HG02642 (cell line): ENCODE data around the gene NUP62.
A peak's percentile ranks its signal among the peaks of the same experiment; 100 is the strongest.

Experiments
- ATAC-seq: cut with Tn5 transposase; IDR thresholded peaks from one replicate; pipeline ENCODE4 v1.9.1; 2021; ENCODE audit warnings: mild to moderate bottlenecking; ENCODE audit not compliant: unreplicated experiment, poor library complexity

NUP62 gene

GRCh38 chr19:49884109-49884508 lies 45.2 kb downstream of the NUP62 start:
- ATAC-seq = no peak

DNA sequence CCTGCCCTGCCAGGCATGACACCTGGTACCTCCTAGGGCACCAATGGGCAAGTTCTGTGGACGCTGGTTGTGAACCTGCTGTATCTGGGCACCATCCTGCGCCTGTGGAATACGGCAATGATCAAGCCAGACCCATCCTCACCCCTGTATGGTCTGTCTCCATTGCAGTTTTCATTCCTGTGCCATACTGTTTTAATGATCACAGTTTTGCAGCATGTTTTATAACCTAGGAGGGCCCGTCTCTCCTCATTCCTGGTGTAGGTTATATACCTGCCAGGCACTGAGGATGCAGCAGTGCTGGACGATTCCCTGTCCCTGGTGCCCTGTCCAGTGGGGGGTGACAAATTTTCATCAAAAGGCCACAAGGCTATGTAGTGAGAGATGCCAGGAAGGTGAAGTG lies 46.2 kb downstream of the NUP62 start:
- ATAC-seq = no peak

- no peak for ATAC-seq
These were observed 46.7 kb downstream of the NUP62 start for GRCh38 chr19:49882643-49883042.

DNA sequence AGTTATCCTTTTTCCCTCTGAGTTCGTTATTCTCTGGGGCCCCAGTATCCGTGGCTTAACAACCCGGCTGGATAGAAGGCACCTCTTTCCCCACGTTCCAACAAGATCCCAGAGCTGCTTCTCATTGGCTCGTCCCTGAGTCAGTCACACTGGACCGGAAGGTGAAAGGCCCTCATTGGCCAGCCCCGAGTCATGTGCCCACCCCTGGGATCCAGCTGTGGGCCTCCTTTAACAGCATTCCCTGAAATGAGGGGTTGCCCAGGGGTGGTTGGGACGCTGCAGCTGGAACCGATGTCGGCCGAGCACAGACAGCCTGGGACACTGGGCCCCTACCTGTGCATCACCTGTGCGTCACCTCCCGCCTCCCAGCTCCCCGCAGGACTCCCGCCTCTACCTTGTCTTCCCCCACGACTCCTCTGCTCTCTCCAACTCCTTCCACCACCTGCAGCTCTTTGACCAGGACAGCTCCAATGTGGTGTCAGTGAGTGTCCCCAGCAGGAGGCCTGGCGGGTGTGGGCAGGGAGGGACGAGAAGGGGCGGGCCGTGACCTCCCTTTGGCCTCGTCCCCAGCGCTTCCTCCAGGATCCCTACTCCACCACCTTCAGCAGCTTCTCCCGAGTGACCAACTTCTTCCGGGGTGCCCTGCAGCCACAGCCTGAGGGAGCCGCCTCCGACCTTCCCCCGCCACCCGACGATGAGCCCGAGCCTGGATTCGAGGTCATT lies 47.5 kb downstream of the NUP62 start:
- no peak for ATAC-seq

GRCh38 chr19:49881186-49881585 lies 48.1 kb downstream of the NUP62 start:
- no peak for ATAC-seq

- no peak for ATAC-seq
These were observed 49.0 kb downstream of the NUP62 start for GRCh38 chr19:49880162-49880869.

GRCh38 chr19:49879243-49879963 lies 49.9 kb downstream of the NUP62 start:
- ATAC-seq = no peak

DNA sequence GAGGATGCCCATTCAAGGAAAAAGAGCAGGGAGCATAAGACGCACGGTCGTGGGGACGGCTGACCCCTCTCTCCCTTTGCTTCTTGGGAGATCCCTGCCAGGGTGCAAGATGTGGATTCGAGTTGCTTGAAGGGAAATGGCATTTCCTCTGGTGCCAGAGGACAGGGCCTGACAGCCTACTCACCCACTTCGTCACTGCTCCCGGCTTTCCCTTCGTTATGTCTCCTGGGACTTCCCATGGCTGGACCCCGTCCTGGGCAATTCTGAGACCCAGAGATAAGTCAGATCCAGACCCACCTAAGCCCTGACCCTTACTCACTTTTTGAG lies 50.6 kb downstream of the NUP62 start:
- ATAC-seq = no peak

DNA sequence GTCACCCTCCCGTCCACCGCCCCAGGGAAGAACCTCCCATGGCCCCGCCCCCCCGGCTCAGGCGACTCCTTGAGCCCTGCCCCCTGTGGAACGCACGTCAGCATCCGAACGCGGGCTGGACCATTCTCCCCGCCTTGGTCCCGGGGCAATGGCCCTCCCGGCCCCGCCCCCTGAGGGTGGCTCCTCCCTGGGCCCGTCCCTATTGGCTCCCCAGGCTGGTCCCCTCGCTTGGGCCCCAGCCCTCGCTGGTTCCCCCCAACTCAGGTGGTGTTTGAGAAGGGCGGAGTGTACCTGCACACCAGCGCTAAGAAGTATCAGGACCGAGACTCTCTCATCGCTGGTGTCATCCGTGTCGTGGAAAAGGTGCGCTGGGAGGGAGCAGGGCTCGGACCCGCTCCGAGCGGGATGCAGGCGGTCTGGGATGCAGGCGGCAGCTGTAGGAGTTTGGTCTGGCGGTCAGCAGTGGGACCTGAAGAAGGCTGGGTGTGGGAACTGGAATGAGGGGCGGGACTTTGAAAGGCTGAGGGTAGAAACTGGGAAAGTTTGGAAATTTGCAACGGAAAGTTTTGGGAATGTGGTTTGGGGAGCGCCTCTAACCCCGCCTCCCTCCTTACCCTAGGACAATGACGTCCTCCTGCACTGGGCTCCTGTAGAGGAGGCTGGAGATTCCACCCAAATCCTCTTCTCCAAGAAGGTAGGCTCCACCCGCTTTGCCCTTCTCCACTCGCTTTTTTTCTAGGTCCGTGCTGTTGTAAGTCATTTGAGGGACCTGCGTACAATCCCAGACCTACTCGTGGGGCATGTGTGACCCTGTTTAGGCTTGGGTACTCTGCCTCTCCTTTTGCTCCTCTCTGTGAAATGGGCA lies 51.2 kb downstream of the NUP62 start:
- ATAC-seq = peak; percentile 51

- peak; percentile 61 for ATAC-seq
These were observed 52.1 kb downstream of the NUP62 start, which contains the start of the genes AKT1S1 and TBC1D17 for GRCh38 chr19:49877020-49877878. Gene AKT1S1, minus strand, starts transcription at chr19:49877355. Its CDS starts 4,060 bp downstream, at chr19:49873295. Gene TBC1D17, plus strand, starts transcription at chr19:49877702. Its CDS starts 22 bp downstream, at chr19:49877724.

DNA sequence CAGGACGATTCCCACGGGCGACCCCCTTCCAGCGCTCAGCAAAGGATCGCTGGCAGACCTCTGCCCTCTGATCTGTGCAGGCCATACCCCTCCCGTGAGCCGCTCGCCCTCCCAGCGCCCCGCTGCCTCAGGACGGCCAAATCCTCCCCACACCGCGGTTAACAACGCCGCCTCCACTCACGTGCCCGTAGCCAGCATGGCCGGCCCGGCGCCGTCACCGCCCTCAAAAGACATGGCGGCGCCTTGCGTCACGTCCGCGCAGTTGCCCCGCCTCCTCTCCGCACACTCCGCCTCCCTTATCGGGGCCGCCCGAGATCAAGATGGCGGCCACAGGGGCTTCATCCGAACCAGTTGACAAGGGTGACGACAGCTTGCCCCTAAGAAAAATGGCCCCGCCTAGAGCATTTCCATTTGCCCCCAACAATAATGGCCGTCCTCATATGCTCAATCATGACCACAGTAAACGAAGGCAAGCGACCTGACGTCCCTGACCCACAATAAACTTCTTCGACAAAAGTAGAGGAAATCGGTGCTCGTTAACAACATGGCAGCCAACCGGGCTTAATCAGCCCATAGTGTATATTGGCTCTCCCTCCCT lies 52.8 kb downstream of the NUP62 start:
- peak; percentile 46 for ATAC-seq

DNA sequence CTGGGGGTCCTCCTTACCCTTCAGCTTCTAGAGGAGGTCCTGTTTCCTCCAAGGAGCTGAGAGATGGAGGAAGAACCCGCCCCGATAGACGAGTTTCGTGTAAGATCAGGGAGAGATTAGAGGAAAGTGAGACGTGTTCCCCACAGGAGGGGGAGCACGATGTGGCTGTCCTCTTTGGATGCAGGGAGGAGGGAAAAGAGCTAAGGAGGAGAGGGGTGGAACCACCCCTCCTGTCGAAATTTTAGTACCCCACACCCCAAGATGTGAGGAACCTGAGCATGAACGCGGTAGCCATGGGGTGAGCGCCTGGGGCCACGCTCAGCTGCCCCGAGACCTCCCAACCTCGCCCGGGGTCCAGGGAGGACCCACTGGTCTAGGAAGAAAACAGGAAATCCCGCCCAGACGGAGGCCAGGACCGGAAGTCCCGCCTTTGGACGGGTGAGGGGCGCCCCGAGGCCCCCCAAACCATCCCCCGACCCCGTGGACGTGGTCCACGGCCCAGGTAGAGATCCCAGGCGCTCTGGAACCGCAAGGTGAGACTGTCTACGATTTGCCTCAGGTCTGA lies 53.4 kb downstream of the NUP62 start:
- ATAC-seq = peak; percentile 14

DNA sequence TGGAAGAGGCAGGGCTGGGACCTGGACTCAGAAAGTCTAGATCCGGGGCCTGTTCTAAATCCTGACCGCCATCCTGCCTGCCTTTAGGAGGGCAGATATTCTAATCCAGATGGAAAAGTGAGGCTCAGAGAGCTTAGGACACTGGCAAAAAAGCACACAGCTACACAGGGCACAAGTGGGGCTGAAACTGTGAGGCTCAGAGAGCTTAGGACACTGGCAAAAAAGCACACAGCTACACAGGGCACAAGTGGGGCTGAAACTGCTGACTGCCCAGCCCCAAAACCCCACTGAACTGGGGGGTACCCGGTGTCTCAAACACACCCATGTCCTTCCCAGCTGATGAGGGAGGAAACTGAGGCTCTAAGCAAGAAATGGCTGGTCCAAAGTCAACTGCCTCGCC lies 54.1 kb downstream of the NUP62 start:
- no peak for ATAC-seq

DNA sequence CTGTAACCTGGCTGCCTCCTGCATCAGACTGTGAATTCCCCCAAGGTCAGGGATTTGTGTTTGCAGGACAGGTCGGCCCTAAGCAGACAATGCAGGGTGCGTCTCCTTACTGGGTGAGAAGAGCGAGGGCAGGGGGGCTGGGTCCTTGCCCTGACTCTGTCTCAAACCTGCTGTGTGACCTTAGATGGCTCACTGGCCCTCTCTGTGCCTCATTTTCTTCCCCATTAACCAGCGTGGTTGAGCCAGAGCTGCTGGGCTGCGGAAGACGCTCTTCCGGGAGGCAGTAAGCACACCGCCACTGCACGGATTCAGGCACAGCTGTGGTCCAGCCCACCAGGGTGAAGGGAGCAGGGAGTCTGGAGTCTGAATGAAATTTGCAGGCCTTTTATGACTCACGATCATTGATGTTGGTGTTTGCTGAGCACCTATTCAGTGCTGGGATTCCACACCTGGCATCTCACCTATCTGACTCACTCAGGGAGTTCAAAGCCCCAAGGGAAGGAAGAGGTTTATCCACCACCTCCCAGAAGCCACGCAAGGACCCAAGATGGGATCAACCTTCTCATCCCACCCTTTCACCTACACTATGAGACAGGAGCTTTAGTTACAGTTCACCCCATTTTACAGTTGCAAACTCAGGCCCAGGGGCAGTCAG lies 54.7 kb downstream of the NUP62 start:
- no peak for ATAC-seq

DNA sequence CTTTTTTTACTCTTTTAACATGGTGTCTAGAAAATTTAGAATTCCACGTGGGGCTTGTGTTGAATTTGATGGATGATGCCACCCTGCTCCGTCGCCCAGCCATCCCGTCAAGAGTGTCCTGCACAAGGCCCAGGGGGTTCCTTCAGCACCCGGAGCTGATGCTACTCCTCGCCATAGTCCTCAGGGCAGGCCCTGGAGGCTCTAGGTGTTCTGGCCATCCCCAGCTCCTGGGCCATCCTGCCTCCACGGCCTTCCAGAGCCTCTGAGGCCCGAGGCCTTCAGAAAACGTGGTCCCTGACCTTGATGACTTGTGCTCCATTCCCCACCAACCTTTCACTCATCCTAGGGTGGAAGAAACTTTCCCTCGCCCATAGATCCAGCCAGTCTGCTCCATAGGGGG lies 55.5 kb downstream of the NUP62 start:
- no peak for ATAC-seq

DNA sequence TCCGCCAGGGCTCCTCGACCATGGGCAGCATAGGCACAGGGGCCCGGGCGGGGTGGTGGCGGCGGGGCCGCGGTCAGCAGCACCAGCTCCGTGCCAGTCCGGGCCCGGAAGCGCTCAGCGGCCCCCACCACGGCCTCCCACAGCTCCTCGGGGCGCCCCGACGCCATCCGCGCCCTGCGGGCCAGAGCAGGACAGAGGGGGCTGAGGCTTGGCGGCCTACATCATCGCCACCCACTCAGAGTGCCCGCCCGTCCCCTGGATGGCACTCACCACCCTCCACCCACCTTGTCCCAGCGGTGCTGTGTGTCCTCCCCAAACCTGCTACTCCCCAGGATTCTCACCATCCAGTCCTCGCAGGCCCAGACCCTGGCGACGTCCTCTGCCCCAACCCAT lies 56.2 kb downstream of the NUP62 start:
- ATAC-seq = no peak

GRCh38 chr19:49872245-49873128 lies 56.8 kb downstream of the NUP62 start:
- no peak for ATAC-seq
